Activated T-helper 1 cell treated with Interleukin-2 at 50 U/mL for 16 hours (primary cell): ENCODE measurements around the gene KCNK7.
A peak's percentile ranks its signal among the peaks of the same experiment; 100 is the strongest.

Experiments used
- DNase-seq: peaks from one replicate; pipeline ENCODE4 v3.0.0-alpha.2; 2020; ENCODE audit warnings: low read depth

The KCNK7 gene

DNA sequence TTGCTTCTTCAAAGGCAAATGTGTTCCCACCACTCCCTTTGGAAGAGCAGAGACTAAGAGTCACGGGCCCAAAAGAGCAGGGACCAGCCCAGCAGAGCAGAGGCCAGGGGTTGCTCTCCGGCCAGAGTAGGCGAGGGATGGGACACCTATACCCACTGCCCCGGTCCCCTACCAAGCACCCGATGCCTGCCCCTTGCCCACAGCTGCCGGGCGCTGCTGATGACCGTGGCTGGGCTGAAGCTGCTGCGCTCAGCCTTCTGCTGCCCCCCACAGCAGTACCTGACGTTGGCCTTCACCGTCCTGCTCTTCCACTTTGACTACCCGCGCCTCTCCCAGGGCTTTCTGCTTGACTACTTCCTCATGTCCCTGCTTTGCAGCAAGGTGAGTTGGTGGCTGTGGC is 31.6 kb upstream of the KCNK7 start:
- DNase-seq = no peak

DNA sequence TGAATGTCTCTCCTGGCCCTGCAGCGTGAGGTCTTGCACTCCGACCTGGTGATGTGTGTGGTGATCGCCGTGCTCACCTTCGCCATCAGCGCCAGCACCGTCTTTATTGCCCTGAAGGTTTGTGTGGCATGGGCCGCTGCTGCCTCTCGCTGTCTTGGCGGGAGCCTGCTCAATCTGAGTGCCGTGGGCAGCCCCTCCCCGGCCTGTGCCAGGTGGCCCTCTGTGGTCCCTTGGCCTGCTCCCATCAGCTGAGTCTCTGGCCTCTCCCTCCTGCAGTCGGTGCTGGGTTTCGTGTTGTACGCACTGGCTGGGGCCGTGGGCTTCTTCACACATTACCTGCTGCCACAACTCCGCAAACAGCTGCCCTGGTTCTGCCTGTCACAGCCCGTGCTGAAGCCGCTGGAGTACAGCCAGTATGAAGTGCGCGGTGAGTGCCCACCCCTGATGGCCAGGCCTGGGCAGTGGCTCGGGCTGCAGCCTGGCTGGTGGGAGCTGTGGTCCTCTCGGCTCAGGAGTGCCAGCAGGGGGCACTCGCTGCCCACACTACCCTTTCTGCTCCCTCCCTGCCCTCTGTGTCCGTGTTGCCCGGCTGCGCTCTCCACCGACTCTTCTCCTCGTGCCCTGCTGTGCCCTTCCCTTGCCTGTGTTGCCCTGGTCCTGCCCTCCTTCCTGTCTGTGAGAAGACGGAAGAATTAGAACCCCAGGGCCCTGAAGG is 30.2 kb upstream of the KCNK7 start:
- peak; percentile 37 for DNase-seq

DNA sequence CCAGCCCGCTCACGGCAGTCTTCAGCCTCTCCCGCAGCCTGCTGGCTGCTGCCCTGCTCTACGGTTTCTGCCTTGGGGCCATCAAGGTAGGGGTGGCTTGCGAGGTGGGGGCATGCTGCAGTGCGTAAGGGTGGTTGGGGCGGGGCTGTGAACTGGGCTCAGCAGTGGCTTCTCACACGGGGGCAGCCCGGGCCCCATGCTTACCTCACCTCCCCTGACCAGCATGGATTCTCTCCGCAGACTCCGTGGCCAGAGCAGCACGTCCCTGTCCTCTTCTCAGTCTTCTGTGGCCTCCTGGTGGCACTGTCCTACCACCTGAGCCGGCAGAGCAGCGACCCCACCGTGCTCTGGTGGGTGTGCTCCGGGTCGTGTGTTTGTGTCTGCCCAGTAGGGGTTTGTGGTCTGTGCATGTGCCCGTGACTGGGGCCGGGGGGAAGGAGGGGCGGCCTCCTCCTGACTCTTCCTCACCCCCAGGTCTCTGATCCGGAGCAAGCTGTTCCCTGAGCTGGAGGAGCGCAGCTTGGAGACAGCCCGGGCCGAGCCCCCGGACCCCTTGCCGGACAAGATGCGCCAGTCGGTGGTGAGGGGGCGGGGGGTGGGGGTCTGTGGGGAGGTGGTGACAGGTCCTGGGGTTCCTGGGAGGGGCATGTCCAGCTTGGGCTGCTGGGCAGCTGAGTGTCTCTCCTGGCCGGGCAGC is 29.5 kb upstream of the KCNK7 start:
- DNase-seq = no peak

- no peak for DNase-seq
These were observed 28.4 kb upstream of the KCNK7 start for GRCh38 chr11:65623852-65624616.

- DNase-seq = no peak
These were observed 27.6 kb upstream of the KCNK7 start for GRCh38 chr11:65623177-65623576.

DNA sequence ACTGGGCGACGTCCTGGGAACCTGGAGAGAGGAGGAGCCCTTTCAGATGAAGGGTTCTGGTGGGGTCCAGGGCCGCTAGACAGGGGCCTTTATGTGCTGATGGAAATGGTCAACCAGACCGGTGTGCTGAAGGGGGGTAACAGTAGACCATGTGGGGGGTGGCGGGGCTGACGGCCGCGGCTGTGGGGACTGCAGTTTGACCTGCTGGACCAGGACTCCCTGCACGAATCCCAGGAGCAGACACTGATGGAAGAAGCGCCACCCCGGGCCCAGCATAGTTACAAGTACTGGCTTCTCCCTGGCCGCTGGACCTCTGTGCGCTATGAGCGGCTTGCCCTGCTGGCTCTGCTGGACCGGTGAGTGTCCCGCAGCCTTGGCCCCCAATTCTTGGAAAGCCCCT is 26.4 kb upstream of the KCNK7 start:
- DNase-seq = no peak

GRCh38 chr11:65621460-65621859 is 25.9 kb upstream of the KCNK7 start:
- no peak for DNase-seq

DNA sequence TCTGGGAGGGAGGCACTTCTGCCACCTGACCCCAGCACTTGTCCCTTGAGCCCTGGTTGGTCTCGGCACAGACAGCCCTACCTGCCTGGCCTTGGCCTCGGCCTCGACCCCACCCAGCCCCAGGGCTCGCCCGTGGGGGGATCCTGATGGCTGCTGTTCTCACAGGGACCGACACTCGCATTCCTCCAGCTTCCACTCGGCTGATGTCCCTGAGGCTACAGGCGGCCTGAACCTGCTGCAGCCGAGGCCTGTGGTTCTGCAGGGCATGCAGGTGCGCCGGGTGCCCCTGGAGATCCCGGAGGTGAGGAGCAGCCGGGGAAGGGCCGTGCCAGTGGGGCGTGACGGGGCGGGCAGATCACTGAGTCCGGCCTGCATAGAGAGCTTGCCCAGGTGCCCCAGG is 25.1 kb upstream of the KCNK7 start:
- DNase-seq = no peak

GRCh38 chr11:65619281-65619928 is 23.8 kb upstream of the KCNK7 start:
- DNase-seq = no peak

GRCh38 chr11:65618763-65619162 is 23.2 kb upstream of the KCNK7 start:
- no peak for DNase-seq

GRCh38 chr11:65617990-65618751 is 22.6 kb upstream of the KCNK7 start:
- DNase-seq = no peak

DNA sequence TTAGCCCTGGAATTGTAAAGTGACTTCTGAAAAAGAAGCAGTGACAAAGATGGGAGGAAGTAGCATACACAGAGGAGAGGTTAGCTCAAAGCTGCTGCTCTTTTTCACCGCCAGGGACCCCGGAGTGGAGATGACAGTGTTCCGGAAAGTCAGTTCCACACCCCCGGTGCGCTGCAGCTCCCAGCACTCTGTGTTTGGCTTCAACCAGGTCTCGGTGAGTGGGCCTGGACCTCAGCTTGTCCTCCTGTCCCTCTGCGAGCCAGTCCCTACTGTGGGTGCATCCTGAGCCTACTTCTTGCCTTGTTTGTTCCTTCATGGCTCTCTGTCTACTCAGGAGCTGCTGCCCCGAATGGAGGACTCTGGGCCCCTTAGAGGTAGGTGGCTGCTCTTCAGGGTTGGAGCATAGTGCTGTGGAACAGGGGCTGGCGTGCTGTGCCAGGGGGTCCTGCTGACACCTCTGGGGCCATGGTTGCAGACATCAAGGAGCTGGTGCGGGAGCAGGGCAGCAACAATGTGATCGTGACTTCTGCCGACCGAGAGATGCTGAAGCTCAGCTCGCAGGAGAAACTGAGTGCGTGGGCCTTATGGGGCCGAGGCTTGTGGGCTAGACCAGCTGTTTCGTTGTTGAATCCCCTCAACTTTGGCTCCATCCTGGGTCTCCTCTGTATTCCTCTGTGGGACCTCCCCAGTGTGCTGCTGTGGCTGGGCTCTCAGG is 21.7 kb upstream of the KCNK7 start:
- no peak for DNase-seq

GRCh38 chr11:65616575-65617001 is 21.0 kb upstream of the KCNK7 start:
- DNase-seq = no peak

GRCh38 chr11:65615950-65616574 is 20.5 kb upstream of the KCNK7 start:
- no peak for DNase-seq

GRCh38 chr11:65615229-65615949 is 19.8 kb upstream of the KCNK7 start, which contains the start of gene PCNX3:
PCNX3 (plus strand) TSS chr11:65615776; CDS start chr11:65616312, 536 bp downstream.
- peak; percentile 99 for DNase-seq

DNA sequence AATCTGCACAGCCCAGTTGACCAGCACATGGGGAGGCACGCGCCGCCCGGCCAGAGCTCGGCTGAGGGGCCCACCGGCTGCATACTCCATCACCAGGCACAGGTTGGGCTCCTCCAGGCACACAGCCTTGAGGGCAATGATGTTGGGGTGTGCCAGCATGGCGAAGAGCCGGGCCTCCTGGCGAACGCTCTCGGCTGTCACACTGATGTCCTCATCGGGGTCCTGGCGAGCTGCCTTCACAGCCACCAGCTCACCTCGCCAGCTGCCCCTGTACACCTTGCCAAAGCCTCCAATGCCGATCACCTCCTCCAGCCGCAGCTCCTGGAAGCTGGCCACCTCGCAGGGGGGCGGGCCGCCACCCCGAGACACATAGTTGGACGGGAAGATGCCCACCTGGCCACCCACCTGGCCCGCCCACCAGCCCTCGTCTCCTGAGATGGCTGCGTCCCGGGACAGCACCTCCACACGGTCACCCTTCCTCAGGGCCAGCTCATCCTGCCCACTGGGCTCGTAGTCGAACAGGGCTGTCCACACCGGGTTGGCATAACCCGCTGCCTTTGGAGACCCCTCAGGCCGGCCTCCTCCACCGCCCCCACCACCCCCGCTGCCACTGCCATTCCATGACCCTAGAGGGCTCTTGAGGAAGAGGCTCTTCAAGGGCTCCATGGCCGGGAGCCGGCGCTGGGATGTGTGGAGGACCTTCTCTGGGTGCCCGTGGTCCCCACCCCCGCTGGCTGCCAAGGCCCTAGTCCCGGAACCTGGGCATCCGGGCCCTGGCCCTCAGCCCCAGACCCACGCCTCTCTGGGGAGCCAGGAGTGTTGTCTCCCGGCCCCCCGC is 17.7 kb upstream of the KCNK7 start:
- no peak for DNase-seq

DNA sequence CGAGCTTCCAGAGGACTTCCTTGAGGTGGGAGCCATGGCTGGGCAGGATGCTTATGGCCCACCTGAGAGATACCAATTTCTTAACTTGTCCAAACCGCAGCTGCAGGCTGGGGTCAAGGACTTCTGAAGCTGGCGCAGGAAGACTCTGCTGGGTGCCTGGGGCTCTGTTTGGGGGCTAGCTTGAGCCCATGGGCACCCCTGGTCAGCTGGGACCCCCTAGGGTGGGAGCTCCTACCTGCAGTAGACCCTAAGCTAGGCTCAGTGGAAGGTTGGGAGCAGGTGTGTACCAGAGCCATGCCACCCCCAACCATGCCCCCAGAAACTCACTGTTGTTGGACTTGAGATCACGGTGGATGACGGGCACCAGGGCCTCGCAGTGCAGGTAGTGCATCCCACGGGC is 17.1 kb upstream of the KCNK7 start:
- no peak for DNase-seq

DNA sequence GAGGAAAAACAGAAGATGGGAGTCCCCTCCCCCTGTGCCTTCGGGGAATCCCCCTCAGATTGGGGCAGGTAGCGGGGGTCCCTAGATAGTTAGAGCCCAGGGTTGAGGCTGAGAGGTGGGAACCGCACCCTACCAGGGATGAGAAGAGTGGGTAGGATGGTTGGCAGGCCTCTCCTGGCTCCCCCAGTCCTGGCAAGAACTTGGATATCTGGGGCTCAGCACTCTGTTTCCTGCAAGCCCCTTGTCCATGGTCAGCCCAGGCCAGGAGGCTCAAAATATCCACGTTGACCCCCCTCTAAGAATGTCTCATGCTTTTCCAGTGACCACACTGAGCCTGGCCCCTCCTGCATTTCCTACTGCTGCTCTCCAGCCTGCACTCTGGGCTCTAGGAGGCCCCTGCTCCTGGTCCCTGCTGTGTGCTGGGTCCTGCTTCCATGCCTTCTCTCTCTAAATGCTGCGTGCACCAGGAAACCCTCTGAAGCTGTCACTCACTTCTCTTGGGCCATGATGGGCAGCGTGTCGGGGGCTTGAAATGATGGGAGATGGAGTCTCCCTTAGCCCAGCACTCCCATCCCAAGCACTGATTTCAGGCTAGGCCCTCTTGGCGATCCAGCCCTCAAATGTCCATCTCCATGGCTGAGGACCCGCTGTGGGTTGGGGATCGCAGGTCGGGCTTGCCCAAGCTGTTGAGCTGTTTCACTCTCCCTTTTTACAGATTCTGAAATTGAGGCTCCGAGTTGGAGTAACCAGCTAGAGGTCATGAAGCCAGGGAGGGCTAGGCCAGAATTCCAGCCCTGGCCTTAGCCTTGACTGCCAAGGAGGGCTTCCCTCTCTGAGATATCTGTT is 16.4 kb upstream of the KCNK7 start:
- no peak for DNase-seq
